ENCODE measurements around the gene VPS39.

VPS39 gene

GRCh38 chr15:42149493-42150218 lies 58.4 kb downstream of the VPS39 start:
- Histone ChIP-seq H2AFZ (ENCODE audit: low read depth) (no peak overlapping the region), H3K27ac (no peak overlapping the region), H3K9ac (no peak overlapping the region), H3K4me2 (no peak overlapping the region), H3K4me3 (IDR thresholded peaks at IDR 0.05; ENCODE audit: insufficient read depth, low read depth, low read length) (no peak overlapping the region), H3K79me2 (ENCODE audit: insufficient read depth, low read depth) (no peaks in the 10 kb centered on the region), H3K27me3 (ENCODE audit: insufficient read depth, low read depth) (no peaks in the 10 kb centered on the region), H3K36me3 (ENCODE audit: insufficient read depth) (no peaks in the 10 kb centered on the region), H4K20me1 (ENCODE audit: insufficient read depth) (no peaks in the 10 kb centered on the region), H3K4me1 (ENCODE audit: low read depth, poor library complexity, severe bottlenecking) (no peaks in the 10 kb centered on the region)
- no peak for TF ChIP-seq CTCF (conservative IDR thresholded peaks at IDR 0.05; ENCODE audit: low read depth, low read length)

- TF ChIP-seq CTCF (conservative IDR thresholded peaks at IDR 0.05; ENCODE audit: low read depth, low read length): no peak
- Histone ChIP-seq H3K9ac (no peak overlapping the region), H3K36me3 (ENCODE audit: insufficient read depth) (no peaks in the 10 kb centered on the region), H3K27me3 (ENCODE audit: insufficient read depth, low read depth) (0 out of 2 replicates have a peak, but pooled peaks cover 2% of the 10 kb centered on the region), H2AFZ (ENCODE audit: low read depth) (no peak overlapping the region), H3K4me2 (no peak overlapping the region), H3K27ac (no peak overlapping the region), H3K79me2 (ENCODE audit: insufficient read depth, low read depth) (no peaks in the 10 kb centered on the region), H4K20me1 (ENCODE audit: insufficient read depth) (no peaks in the 10 kb centered on the region), H3K4me3 (IDR thresholded peaks at IDR 0.05; ENCODE audit: insufficient read depth, low read depth, low read length) (no peak overlapping the region), H3K4me1 (ENCODE audit: low read depth, poor library complexity, severe bottlenecking) (no peaks in the 10 kb centered on the region)
Measured at GRCh38 chr15:42148808-42149492, 59.2 kb downstream of the VPS39 start.

DNA sequence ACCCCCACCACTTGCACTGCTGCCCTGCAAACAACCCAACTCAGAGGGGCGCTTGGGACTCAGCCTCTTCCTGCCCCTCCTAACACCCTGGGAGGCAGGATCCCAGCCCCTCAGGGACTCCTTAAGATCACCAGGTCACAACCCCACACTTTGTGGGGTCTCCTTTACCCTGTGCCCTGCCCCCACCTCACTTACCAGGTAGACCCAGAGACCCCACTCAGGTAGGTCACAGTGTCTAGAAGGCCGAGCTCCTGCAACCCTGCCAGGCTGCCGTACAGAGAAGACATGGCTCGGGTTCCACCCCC lies 60.7 kb downstream of the VPS39 start:
- no peak for TF ChIP-seq CTCF (conservative IDR thresholded peaks at IDR 0.05; ENCODE audit: low read depth, low read length)
- H4K20me1 ChIP-seq (ENCODE audit: insufficient read depth): no peaks in the 10 kb centered on the region
- no peaks in the 10 kb centered on the region for H3K79me2 ChIP-seq (ENCODE audit: insufficient read depth, low read depth)
- 0 out of 2 replicates have a peak, but pooled peaks cover 2% of the 10 kb centered on the region for H3K27me3 ChIP-seq (ENCODE audit: insufficient read depth, low read depth)
- no peak overlapping the region for H3K27ac ChIP-seq
- no peak overlapping the region for H3K4me3 ChIP-seq (IDR thresholded peaks at IDR 0.05; ENCODE audit: insufficient read depth, low read depth, low read length)
- no peak overlapping the region for H3K9ac ChIP-seq
- H3K36me3 ChIP-seq (ENCODE audit: insufficient read depth): no peaks in the 10 kb centered on the region
- no peaks in the 10 kb centered on the region for H3K4me1 ChIP-seq (ENCODE audit: low read depth, poor library complexity, severe bottlenecking)
- H2AFZ ChIP-seq (ENCODE audit: low read depth): no peak overlapping the region
- no peak overlapping the region for H3K4me2 ChIP-seq

- no peak overlapping the region for H3K9ac ChIP-seq
- TF ChIP-seq CTCF (conservative IDR thresholded peaks at IDR 0.05; ENCODE audit: low read depth, low read length): no peak
- H3K4me3 ChIP-seq (IDR thresholded peaks at IDR 0.05; ENCODE audit: insufficient read depth, low read depth, low read length): no peak overlapping the region
- H2AFZ ChIP-seq (ENCODE audit: low read depth): no peak overlapping the region
- no peaks in the 10 kb centered on the region for H3K4me1 ChIP-seq (ENCODE audit: low read depth, poor library complexity, severe bottlenecking)
- no peak overlapping the region for H3K4me2 ChIP-seq
- H4K20me1 ChIP-seq (ENCODE audit: insufficient read depth): no peaks in the 10 kb centered on the region
- no peaks in the 10 kb centered on the region for H3K36me3 ChIP-seq (ENCODE audit: insufficient read depth)
- H3K27ac ChIP-seq: no peak overlapping the region
- H3K79me2 ChIP-seq (ENCODE audit: insufficient read depth, low read depth): no peaks in the 10 kb centered on the region
- 0 out of 2 replicates have a peak, but pooled peaks cover 2% of the 10 kb centered on the region for H3K27me3 ChIP-seq (ENCODE audit: insufficient read depth, low read depth)
Measured at GRCh38 chr15:42146551-42147430, 61.3 kb downstream of the VPS39 start.

All from KMS-11 (cell line).